HTERT RPE-1 (cell line): ENCODE measurements around the gene HOPX.
"Not testable (repeated sequence)": the region's sequence is repeated elsewhere in the genome, so short reads cannot be mapped to it uniquely, and the experiment has no call there.

Experiments
- in situ Hi-C: fragments of 300-500 bp; cut with MboI; formaldehyde crosslinking; loops from 4 replicates; pipeline ENCODE4 v1.14.3; 2020; ENCODE audit warnings: low sequenced_read_pairs

The HOPX gene

GRCh38 chr4:56689201-56689969 is 8.3 kb upstream of the HOPX start:
- in situ Hi-C loops: no loop called here

- in situ Hi-C loops: no loop called here
Measured at GRCh38 chr4:56688094-56688647, 7.1 kb upstream of the HOPX start.

- in situ Hi-C loops: no loop called here
Measured at GRCh38 chr4:56686537-56687231, 5.6 kb upstream of the HOPX start.

- in situ Hi-C loops: no loop called here
Measured at GRCh38 chr4:56684320-56685050, 3.4 kb upstream of the HOPX start.

GRCh38 chr4:56683455-56683854 is 2.4 kb upstream of the HOPX start:
- in situ Hi-C loops: no loop called here

- in situ Hi-C loops: no loop called here
Measured at GRCh38 chr4:56681853-56682525, 893 bp upstream of the HOPX start.

- in situ Hi-C loops: no loop called here
Measured at GRCh38 chr4:56680266-56680665, 830 bp downstream of the HOPX start.

GRCh38 chr4:56677711-56678110 is 3.4 kb downstream of the HOPX start:
- in situ Hi-C loops: no loop called here

- in situ Hi-C loops: no loop called here
Measured at GRCh38 chr4:56674984-56675383, 6.1 kb downstream of the HOPX start.

- in situ Hi-C loops: no loop called here
Measured at GRCh38 chr4:56671860-56672259, 9.2 kb downstream of the HOPX start.

- in situ Hi-C loops: no loop called here
Measured at GRCh38 chr4:56671373-56671772, 9.7 kb downstream of the HOPX start.

- in situ Hi-C loops: no loop called here
Measured at GRCh38 chr4:56668267-56668666, 12.8 kb downstream of the HOPX start.

- in situ Hi-C loops: not testable (repeated sequence)
Measured at GRCh38 chr4:56667396-56667795, 13.7 kb downstream of the HOPX start.

GRCh38 chr4:56666279-56666678 is 14.8 kb downstream of the HOPX start:
- in situ Hi-C loops: no loop called here

GRCh38 chr4:56665781-56666180 is 15.3 kb downstream of the HOPX start:
- in situ Hi-C loops: no loop called here

GRCh38 chr4:56662782-56663468 is 18.2 kb downstream of the HOPX start:
- in situ Hi-C loops: no loop called here

- in situ Hi-C loops: no loop called here
Measured at GRCh38 chr4:56659946-56660345, 21.1 kb downstream of the HOPX start.

GRCh38 chr4:56658528-56658927 is 22.6 kb downstream of the HOPX start:
- in situ Hi-C loops: no loop called here

GRCh38 chr4:56657818-56658217 is 23.3 kb downstream of the HOPX start:
- in situ Hi-C loops: no loop called here

GRCh38 chr4:56657128-56657527 is 24.0 kb downstream of the HOPX start:
- in situ Hi-C loops: no loop called here

- in situ Hi-C loops: no loop called here
Measured at GRCh38 chr4:56656346-56656643, 24.8 kb downstream of the HOPX start.
